Body of pancreas (tissue), 4 donors: ENCODE data around the gene CLDN14. TPM values are rescaled to one million over a fixed set of nuclear protein-coding genes. Genes with fewer than 3 reads are reported as not detected.

ENCODE experiments used
- ATAC-seq: fragments of 150-250 bp; one replicate; pipeline ENCODE4 v1.9.1; 2016
- DNase-seq, 4 donors: peaks; one replicate each; pipeline ENCODE4 v3.0.0-alpha.2; 2019
- H3K27ac ChIP-seq, 4 donors: fragments of 200-600 bp; sonication (generic); 1 replicate in 3 of 4; 2 replicates in 1 of 4; pipeline versions ENCODE4 v1.5.1 to v1.6.1; 2016 to 2019; ENCODE audit warnings: mild to moderate bottlenecking in 1 of 4, mixed read lengths in 1 of 4, moderate library complexity in 1 of 4
- H3K27me3 ChIP-seq, 2 donors: fragments of 200-600 bp; sonication (generic); one replicate each; pipeline ENCODE4 v1.6.0; 2016; ENCODE audit warnings: mild to moderate bottlenecking in 1 of 2
- H3K36me3 ChIP-seq, 2 donors: fragments of 200-600 bp; sonication (generic); replicated peaks in 1 of 2; 2 replicates each; pipeline ENCODE4 v1.5.1; 2016; ENCODE audit warnings: low read depth in 2 of 2; ENCODE audit not compliant: insufficient read depth in 1 of 2
- H3K4me1 ChIP-seq: fragments of 200-600 bp; sonication (generic); one replicate; pipeline ENCODE4 v1.6.0; 2016
- H3K4me3 ChIP-seq, 2 donors: fragments of 200-600 bp; sonication (generic); 1 replicate in 1 of 2; 2 replicates in 1 of 2; pipeline ENCODE4 v1.5.1; 2016 to 2019
- H3K9me3 ChIP-seq, 3 donors: fragments of 200-600 bp; sonication (generic); 1 replicate in 2 of 3; 2 replicates in 1 of 3; pipeline ENCODE4 v1.5.1; 2016
- POLR2A ChIP-seq, 3 donors: fragments of 450-650 bp; IDR thresholded peaks; one replicate each; pipeline ENCODE4 v1.6.1; 2016; ENCODE audit warnings: antibody characterized with exemption in 3 of 3, mild to moderate bottlenecking in 2 of 3
- WGBS, 2 donors: methylation state at CpG; one replicate each; pipeline ENCODE4 v1.1.5; 2017; 5-methylcytosine and 5-hydroxymethylcytosine counted together
- intact Hi-C: fragments of 100-400 bp; cut with DNase I; formaldehyde crosslinking; loops from one replicate; pipeline ENCODE4 v1.15.1; 2023
- total RNA-seq, 2 donors: library from RNA; depleted of rRNA; stranded (reverse); fragments of >200 nt; gene quantifications; one replicate each; pipeline ENCODE4 v1.1.0, GENCODE V29; 2016
- TF ChIP-seq, protein P1 (sequence below), 7 experiments: fragments of 450-650 bp in 4 of 7; fragments of 200-600 bp in 3 of 7; sonication (generic) in 3 of 7; IDR thresholded peaks; one replicate each; pipeline ENCODE4 v1.5.1; 2016 to 2019; ENCODE audit warnings: antibody characterized with exemption in 7 of 7

The CLDN14 gene
- total RNA-seq, 2 donors from 2014 or later: 0.26 TPM; not detected in 1

- Histone ChIP-seq H3K4me1 (peaks cover 19% of the 10 kb centered on the region), H3K9me3 (no peaks in the 10 kb centered on the region), H3K27ac (no peak overlapping the region), H3K36me3 (no peaks in the 10 kb centered on the region), H3K27me3 (no peaks in the 10 kb centered on the region), H3K4me3 (no peak overlapping the region)
- intact Hi-C loops: no loop called here
- 78 to 83% methylated on average over 6 of the region's 6 CpGs for WGBS, 2 donors
- DNase-seq (no peak), ATAC-seq (no peak)
- TF ChIP-seq, protein P1, sequence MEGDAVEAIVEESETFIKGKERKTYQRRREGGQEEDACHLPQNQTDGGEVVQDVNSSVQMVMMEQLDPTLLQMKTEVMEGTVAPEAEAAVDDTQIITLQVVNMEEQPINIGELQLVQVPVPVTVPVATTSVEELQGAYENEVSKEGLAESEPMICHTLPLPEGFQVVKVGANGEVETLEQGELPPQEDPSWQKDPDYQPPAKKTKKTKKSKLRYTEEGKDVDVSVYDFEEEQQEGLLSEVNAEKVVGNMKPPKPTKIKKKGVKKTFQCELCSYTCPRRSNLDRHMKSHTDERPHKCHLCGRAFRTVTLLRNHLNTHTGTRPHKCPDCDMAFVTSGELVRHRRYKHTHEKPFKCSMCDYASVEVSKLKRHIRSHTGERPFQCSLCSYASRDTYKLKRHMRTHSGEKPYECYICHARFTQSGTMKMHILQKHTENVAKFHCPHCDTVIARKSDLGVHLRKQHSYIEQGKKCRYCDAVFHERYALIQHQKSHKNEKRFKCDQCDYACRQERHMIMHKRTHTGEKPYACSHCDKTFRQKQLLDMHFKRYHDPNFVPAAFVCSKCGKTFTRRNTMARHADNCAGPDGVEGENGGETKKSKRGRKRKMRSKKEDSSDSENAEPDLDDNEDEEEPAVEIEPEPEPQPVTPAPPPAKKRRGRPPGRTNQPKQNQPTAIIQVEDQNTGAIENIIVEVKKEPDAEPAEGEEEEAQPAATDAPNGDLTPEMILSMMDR (IDR thresholded peaks at IDR 0.05): no peak
- no peak for TF ChIP-seq POLR2A (IDR thresholded peaks at IDR 0.05)
Observed at GRCh38 chr21:36452281-36452825, 27.6 kb downstream of the CLDN14 start.

- DNase-seq (no peak), ATAC-seq (no peak)
- Histone ChIP-seq H3K27ac (no peak overlapping the region), H3K9me3 (no peaks in the 10 kb centered on the region), H3K36me3 (no peaks in the 10 kb centered on the region), H3K27me3 (no peaks in the 10 kb centered on the region), H3K4me1 (peaks cover 20% of the 10 kb centered on the region), H3K4me3 (no peak overlapping the region)
- WGBS, 2 donors: 90 to 94% methylated on average over 8 of the region's 8 CpGs
- intact Hi-C loops: no loop called here
- TF ChIP-seq, protein P1 (IDR thresholded peaks at IDR 0.05): no peak
- TF ChIP-seq POLR2A (IDR thresholded peaks at IDR 0.05): no peak
Observed at GRCh38 chr21:36451506-36451905, 28.4 kb downstream of the CLDN14 start.

- intact Hi-C loops: no loop called here
- WGBS, 2 donors: 76 to 93% methylated on average over 2 of the region's 2 CpGs
- peaks cover 24% of the 10 kb centered on the region for H3K4me1 ChIP-seq
- DNase-seq (no peak), ATAC-seq (no peak)
- H3K9me3 ChIP-seq: no peaks in the 10 kb centered on the region
- H3K36me3 ChIP-seq: no peaks in the 10 kb centered on the region
- no peak for TF ChIP-seq POLR2A (IDR thresholded peaks at IDR 0.05)
- TF ChIP-seq, protein P1 (IDR thresholded peaks at IDR 0.05): no peak
- H3K4me3 ChIP-seq: no peak overlapping the region
- no peak overlapping the region for H3K27ac ChIP-seq
- H3K27me3 ChIP-seq: no peaks in the 10 kb centered on the region
Observed at GRCh38 chr21:36450511-36450910, 29.4 kb downstream of the CLDN14 start.

GRCh38 chr21:36446301-36446700, 33.6 kb downstream of the CLDN14 start:
- H3K36me3 ChIP-seq: no peaks in the 10 kb centered on the region
- H3K4me1 ChIP-seq: peaks cover 5% of the 10 kb centered on the region
- 33 to 39% methylated on average over 10 of the region's 10 CpGs for WGBS, 2 donors
- H3K9me3 ChIP-seq: no peaks in the 10 kb centered on the region
- peak overlapping the region in 1 of 4 donors; percentile 10 for H3K27ac ChIP-seq
- no peak for TF ChIP-seq POLR2A (IDR thresholded peaks at IDR 0.05)
- TF ChIP-seq, protein P1 (IDR thresholded peaks at IDR 0.05): no peak
- H3K4me3 ChIP-seq: no peak overlapping the region
- ATAC-seq (no peak), DNase-seq (peak in 2 of 4 donors; percentile 29 to 40)
- H3K27me3 ChIP-seq: no peaks in the 10 kb centered on the region
- intact Hi-C loops: no loop called here

- TF ChIP-seq POLR2A (IDR thresholded peaks at IDR 0.05): no peak
- Histone ChIP-seq H3K4me1 (peaks cover 12% of the 10 kb centered on the region), H3K9me3 (no peaks in the 10 kb centered on the region), H3K4me3 (no peak overlapping the region), H3K27ac (no peak overlapping the region), H3K27me3 (no peaks in the 10 kb centered on the region), H3K36me3 (no peaks in the 10 kb centered on the region)
- 89 to 94% methylated on average over 6 of the region's 6 CpGs for WGBS, 2 donors
- intact Hi-C loops: no loop called here
- DNase-seq (no peak), ATAC-seq (no peak)
Observed at GRCh38 chr21:36441715-36442114, 38.2 kb downstream of the CLDN14 start.
